Uterus (tissue), 2 donors: Measurements from ENCODE around the gene PAK4.

ENCODE experiments used
- POLR2A ChIP-seq, 2 donors: fragments of 450-650 bp; IDR thresholded peaks; one replicate each; pipeline ENCODE4 v1.6.1; 2016; ENCODE audit warnings: antibody characterized with exemption in 2 of 2, mild to moderate bottlenecking in 1 of 2, moderate library complexity in 1 of 2
- TF ChIP-seq, protein P1 (sequence below), 4 experiments: fragments of 200-600 bp in 2 of 4; fragments of 450-650 bp in 2 of 4; sonication (generic) in 2 of 4; IDR thresholded peaks; one replicate each; pipeline ENCODE4 v1.5.1; 2016 to 2019; ENCODE audit warnings: antibody characterized with exemption in 4 of 4, mild to moderate bottlenecking in 2 of 4, moderate library complexity in 1 of 4

DNA sequence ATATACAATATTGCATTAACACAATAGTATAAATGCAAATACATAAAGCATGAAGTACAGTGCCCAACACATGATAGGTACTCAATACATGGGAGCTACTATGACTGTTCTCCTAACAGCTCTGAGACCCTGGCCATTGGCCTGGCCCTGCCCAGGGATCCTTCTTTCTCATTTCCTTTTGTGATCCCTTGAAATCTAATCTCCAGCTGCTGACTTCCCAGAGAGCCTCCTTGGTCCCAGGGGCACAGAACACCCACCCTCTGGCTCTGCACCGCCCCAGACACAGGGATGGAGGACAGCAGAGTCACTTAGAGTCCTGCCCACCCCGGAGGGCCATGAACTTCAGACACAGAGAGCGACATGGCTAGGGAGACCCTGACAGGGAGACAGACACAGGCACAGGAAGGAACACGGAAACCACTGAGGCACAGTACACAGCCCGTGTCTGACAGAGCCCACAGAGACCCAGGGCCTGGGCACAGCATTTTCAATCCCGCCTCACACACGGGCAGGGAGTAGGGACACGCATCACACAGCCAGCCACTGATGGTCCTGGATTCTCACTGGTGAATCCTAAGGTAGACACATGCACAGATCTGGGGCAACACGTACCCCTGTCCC lies 82.7 kb downstream of the PAK4 start:
- TF ChIP-seq, protein P1, sequence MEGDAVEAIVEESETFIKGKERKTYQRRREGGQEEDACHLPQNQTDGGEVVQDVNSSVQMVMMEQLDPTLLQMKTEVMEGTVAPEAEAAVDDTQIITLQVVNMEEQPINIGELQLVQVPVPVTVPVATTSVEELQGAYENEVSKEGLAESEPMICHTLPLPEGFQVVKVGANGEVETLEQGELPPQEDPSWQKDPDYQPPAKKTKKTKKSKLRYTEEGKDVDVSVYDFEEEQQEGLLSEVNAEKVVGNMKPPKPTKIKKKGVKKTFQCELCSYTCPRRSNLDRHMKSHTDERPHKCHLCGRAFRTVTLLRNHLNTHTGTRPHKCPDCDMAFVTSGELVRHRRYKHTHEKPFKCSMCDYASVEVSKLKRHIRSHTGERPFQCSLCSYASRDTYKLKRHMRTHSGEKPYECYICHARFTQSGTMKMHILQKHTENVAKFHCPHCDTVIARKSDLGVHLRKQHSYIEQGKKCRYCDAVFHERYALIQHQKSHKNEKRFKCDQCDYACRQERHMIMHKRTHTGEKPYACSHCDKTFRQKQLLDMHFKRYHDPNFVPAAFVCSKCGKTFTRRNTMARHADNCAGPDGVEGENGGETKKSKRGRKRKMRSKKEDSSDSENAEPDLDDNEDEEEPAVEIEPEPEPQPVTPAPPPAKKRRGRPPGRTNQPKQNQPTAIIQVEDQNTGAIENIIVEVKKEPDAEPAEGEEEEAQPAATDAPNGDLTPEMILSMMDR (IDR thresholded peaks at IDR 0.05): no peak
- no peak for TF ChIP-seq POLR2A (IDR thresholded peaks at IDR 0.05)
